IPS-18c (cell line): ENCODE results near the gene MORC1.
"Not testable (repeated sequence)": the region's sequence is repeated elsewhere in the genome, so short reads cannot be mapped to it uniquely, and the experiment has no call there.

ENCODE experiments used
- H3K4me3 ChIP-seq: 2 replicates; pipeline ENCODE4 v1.7.0; 2013; ENCODE audit warnings: low read depth, mild to moderate bottlenecking, low read length, moderate library complexity; ENCODE audit not compliant: insufficient read depth
- H3K9me3 ChIP-seq: one replicate; pipeline ENCODE4 v1.6.1; 2013; ENCODE audit warnings: mild to moderate bottlenecking, low read length, moderate library complexity; ENCODE audit not compliant: control insufficient read depth, insufficient read depth

The MORC1 gene

GRCh38 chr3:109115451-109115850 lies 2.5 kb downstream of the MORC1 start:
- Histone ChIP-seq H3K9me3 (no peaks in the 10 kb centered on the region), H3K4me3 (no peak overlapping the region)

GRCh38 chr3:109114746-109115145 lies 3.2 kb downstream of the MORC1 start:
- Histone ChIP-seq H3K9me3 (no peaks in the 10 kb centered on the region), H3K4me3 (no peak overlapping the region)

GRCh38 chr3:109112946-109113760 lies 4.8 kb downstream of the MORC1 start:
- Histone ChIP-seq H3K4me3 (no peak overlapping the region), H3K9me3 (no peaks in the 10 kb centered on the region)

GRCh38 chr3:109109574-109109973 lies 8.4 kb downstream of the MORC1 start:
- H3K9me3 ChIP-seq = no peaks in the 10 kb centered on the region
- H3K4me3 ChIP-seq = no peak overlapping the region

- Histone ChIP-seq H3K9me3 (no peaks in the 10 kb centered on the region), H3K4me3 (no peak overlapping the region)
These were observed 19.8 kb downstream of the MORC1 start for GRCh38 chr3:109098079-109098644.

GRCh38 chr3:109095166-109095565 lies 22.8 kb downstream of the MORC1 start:
- H3K4me3 ChIP-seq = no peak overlapping the region
- no peaks in the 10 kb centered on the region for H3K9me3 ChIP-seq

- no peaks in the 10 kb centered on the region for H3K9me3 ChIP-seq
- H3K4me3 ChIP-seq = no peak overlapping the region
These were observed 24.4 kb downstream of the MORC1 start for GRCh38 chr3:109093561-109093960.

- Histone ChIP-seq H3K9me3 (no peaks in the 10 kb centered on the region), H3K4me3 (no peak overlapping the region)
These were observed 26.1 kb downstream of the MORC1 start for GRCh38 chr3:109091846-109092245.

- H3K4me3 ChIP-seq = no peak overlapping the region
- no peaks in the 10 kb centered on the region for H3K9me3 ChIP-seq
These were observed 28.7 kb downstream of the MORC1 start for GRCh38 chr3:109089265-109089664.

GRCh38 chr3:109081746-109082510 lies 36.0 kb downstream of the MORC1 start:
- Histone ChIP-seq H3K9me3 (no peaks in the 10 kb centered on the region), H3K4me3 (no peak overlapping the region)

GRCh38 chr3:109080090-109080489 lies 37.8 kb downstream of the MORC1 start:
- H3K4me3 ChIP-seq, H3K9me3 ChIP-seq: not testable (repeated sequence)

- Histone ChIP-seq H3K9me3 (no peaks in the 10 kb centered on the region), H3K4me3 (no peak overlapping the region)
These were observed 44.8 kb downstream of the MORC1 start for GRCh38 chr3:109073116-109073515.

- H3K9me3 ChIP-seq = no peaks in the 10 kb centered on the region
- H3K4me3 ChIP-seq = no peak overlapping the region
These were observed 45.7 kb downstream of the MORC1 start for GRCh38 chr3:109072194-109072593.

GRCh38 chr3:109071350-109072142 lies 46.4 kb downstream of the MORC1 start:
- no peak overlapping the region for H3K4me3 ChIP-seq
- H3K9me3 ChIP-seq = no peaks in the 10 kb centered on the region

GRCh38 chr3:109070211-109070610 lies 47.7 kb downstream of the MORC1 start:
- H3K9me3 ChIP-seq = no peaks in the 10 kb centered on the region
- H3K4me3 ChIP-seq = no peak overlapping the region

GRCh38 chr3:109066864-109067263 lies 51.1 kb downstream of the MORC1 start:
- H3K9me3 ChIP-seq = no peaks in the 10 kb centered on the region
- H3K4me3 ChIP-seq = no peak overlapping the region

- no peak overlapping the region for H3K4me3 ChIP-seq
- no peaks in the 10 kb centered on the region for H3K9me3 ChIP-seq
These were observed 58.7 kb downstream of the MORC1 start for GRCh38 chr3:109059264-109059663.
